Retinal pigment epithelial cell (primary cell): Measurements from ENCODE around the gene RAB30.
A peak's percentile ranks its signal among the peaks of the same experiment; 100 is the strongest.

ENCODE experiments used
- DNase-seq: peaks from one replicate; pipeline ENCODE4 v3.0.0-alpha.2; 2010; ENCODE audit warnings: low read depth
- H3K4me3 ChIP-seq: 2 replicates; pipeline ENCODE4 v1.5.1; 2011; ENCODE audit warnings: mild to moderate bottlenecking, low read length, control low read depth, moderate library complexity
- CTCF ChIP-seq: conservative IDR thresholded peaks from 2 replicates; pipeline ENCODE4 v1.5.1; 2011; ENCODE audit warnings: low read depth, low read length, control low read depth, inconsistent platforms

RAB30 gene

GRCh38 chr11:82930229-82930628, 141.5 kb downstream of the RAB30 start:
- no peak overlapping the region for H3K4me3 ChIP-seq
- no peak for DNase-seq
- no peak for TF ChIP-seq CTCF

DNA sequence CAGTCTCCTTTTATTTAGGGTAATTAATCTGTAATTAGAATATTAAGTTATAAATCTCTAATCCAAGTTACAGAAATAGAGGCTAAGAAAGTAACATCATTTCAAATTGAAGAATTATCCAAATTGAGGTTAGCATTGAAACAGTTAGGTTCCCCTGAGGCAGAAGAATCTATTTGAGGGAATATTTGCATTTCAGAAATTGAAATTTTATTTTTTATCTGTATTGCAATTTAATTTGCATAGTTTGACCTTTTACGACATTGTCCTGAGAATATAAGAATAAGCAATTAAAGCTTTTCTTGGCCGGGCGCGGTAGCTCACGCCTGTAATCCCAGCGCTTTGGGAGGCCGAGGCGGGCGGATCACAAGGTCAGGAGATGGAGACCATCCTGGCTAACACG, 142.6 kb downstream of the RAB30 start:
- no peak for DNase-seq
- no peak for TF ChIP-seq CTCF

DNA sequence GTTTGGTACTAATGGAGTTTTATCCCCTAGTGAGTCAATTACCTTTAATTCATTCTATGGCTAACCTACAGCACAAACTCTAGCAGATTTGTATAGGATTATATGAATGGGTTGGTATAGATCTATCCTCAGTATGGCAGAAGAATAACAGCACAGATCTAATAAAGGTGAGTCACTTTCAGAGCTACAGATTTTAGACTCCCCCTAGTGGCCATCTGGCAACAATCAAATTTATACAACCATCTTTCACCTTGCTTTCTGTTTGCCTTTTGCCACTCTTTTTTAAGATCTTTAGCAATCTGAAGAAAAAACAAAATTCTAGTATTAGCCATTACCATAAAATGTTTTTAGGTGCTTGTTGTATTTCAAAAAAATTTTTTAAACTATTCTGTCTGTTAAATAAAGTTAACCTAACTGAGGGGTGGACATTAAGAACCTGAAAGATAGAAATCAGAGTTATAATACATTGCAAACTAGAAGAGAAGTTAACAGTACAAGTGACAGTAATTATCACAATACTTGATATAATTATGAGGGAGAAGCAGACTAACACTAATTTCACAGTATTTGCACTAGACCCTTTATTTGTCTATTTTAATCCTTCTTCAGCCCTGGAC, 144.3 kb downstream of the RAB30 start:
- DNase-seq, result peak; percentile 9
- no peak overlapping the region for H3K4me3 ChIP-seq
- peak; percentile 79 for TF ChIP-seq CTCF

More for the DNA sequence above, 142.6 kb downstream of the RAB30 start:
- no peak overlapping the region for H3K4me3 ChIP-seq

- no peak for DNase-seq
- TF ChIP-seq CTCF, result no peak
- H3K4me3 ChIP-seq, result no peak overlapping the region
These were observed 147.0 kb downstream of the RAB30 start for GRCh38 chr11:82924522-82925224.
